ENCODE results near the gene SPACA5B. TPM values are rescaled to one million over a fixed set of nuclear protein-coding genes. Genes with fewer than 3 reads are reported as not detected.

SPACA5B gene
- not detected in 5 replicates for total RNA-seq (2022; extraction: Qiagen RNA extraction)

DNA sequence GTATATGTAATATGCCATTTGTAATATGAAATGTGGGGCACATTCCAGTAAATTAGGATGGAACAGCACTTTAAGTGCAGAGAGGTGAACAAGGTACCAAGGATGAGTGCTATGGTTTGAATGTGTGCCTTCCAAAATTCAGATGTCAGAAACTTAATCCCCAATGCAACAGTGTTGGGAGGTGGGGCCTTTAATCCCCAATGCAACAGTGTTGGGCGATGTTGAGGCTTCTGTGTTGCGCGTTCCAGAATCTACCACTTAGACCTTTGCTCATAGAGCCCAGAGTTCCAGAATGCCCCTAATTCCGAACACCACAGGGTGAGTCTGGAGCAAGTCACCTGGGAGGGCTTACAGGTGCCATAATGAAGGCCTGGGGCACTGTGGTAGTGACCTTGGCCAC lies at the start of gene SPACA5B:
TSS of gene SPACA5B (plus strand) at position 301 of the 400 bp plus-strand sequence. CDS start at position 363, 62 bp downstream.

Other genes with a start within 250 kb of the SPACA5B start
- 3.3 to 4.4 TPM (median 3.4 TPM) in 5 replicates for gene ZNF182, start 126.6 kb upstream of the SPACA5B start, total RNA-seq (2022; extraction: Qiagen RNA extraction)
- not detected in 5 replicates for gene SPACA5, start 123.6 kb upstream of the SPACA5B start, total RNA-seq (2022; extraction: Qiagen RNA extraction)
- 0.14 to 0.40 TPM (median 0.21 TPM) in 5 replicates for gene ZNF630, start 59.0 kb upstream of the SPACA5B start, total RNA-seq (2022; extraction: Qiagen RNA extraction)
- not detected in 5 replicates for gene SSX5, start 66.2 kb downstream of the SPACA5B start, total RNA-seq (2022; extraction: Qiagen RNA extraction)
- not detected in 5 replicates for gene SSX1, start 124.8 kb downstream of the SPACA5B start, total RNA-seq (2022; extraction: Qiagen RNA extraction)
- gene SSX3, start 226.1 kb downstream of the SPACA5B start, total RNA-seq (2022; extraction: Qiagen RNA extraction): not detected in 5 replicates

All from A549 treated with Hydrocortisone at 1 μM for 4 hours (cell line).